Hepatocyte (in vitro differentiated cells): ENCODE results near the gene WDR26. TPM values are rescaled to one million over a fixed set of nuclear protein-coding genes. Genes with fewer than 3 reads are reported as not detected.
A peak's percentile ranks its signal among the peaks of the same experiment; 100 is the strongest.
"Not testable (repeated sequence)": the region's sequence is repeated elsewhere in the genome, so short reads cannot be mapped to it uniquely, and the experiment has no call there.

Experiments used
- DNase-seq: peaks from one replicate; pipeline ENCODE4 v3.0.0-alpha.2; 2016; ENCODE audit warnings: low spot score
- H2AFZ ChIP-seq: fragments of 200-600 bp; sonication (generic); 2 replicates; pipeline ENCODE4 v1.6.0; 2016; ENCODE audit warnings: antibody characterized with exemption, mild to moderate bottlenecking
- H3K27ac ChIP-seq: fragments of 200-600 bp; sonication (generic); 2 replicates; pipeline ENCODE4 v1.5.1; 2016; ENCODE audit warnings: mild to moderate bottlenecking
- H3K27me3 ChIP-seq: fragments of 200-600 bp; sonication (generic); 2 replicates; pipeline ENCODE4 v1.6.1; 2016
- H3K36me3 ChIP-seq: fragments of 200-600 bp; sonication (generic); replicated peaks from 2 replicates; pipeline ENCODE4 v1.5.1; 2016; ENCODE audit warnings: low read depth; ENCODE audit not compliant: insufficient read depth
- H3K4me1 ChIP-seq: fragments of 200-600 bp; sonication (generic); 2 replicates; pipeline ENCODE4 v1.5.1; 2016; ENCODE audit warnings: mild to moderate bottlenecking, moderate library complexity; ENCODE audit not compliant: insufficient read depth
- H3K4me2 ChIP-seq: fragments of 200-600 bp; sonication (generic); 2 replicates; pipeline ENCODE4 v1.6.0; 2016
- H3K4me3 ChIP-seq: fragments of 200-600 bp; sonication (generic); 2 replicates; pipeline ENCODE4 v1.5.1; 2016; ENCODE audit warnings: mild to moderate bottlenecking
- H3K79me2 ChIP-seq: fragments of 200-600 bp; sonication (generic); 2 replicates; pipeline ENCODE4 v1.6.0; 2017; ENCODE audit warnings: mild to moderate bottlenecking
- H3K9me2 ChIP-seq: fragments of 200-600 bp; sonication (generic); replicated peaks from 2 replicates; pipeline ENCODE4 v1.6.0; 2017; ENCODE audit warnings: mild to moderate bottlenecking; ENCODE audit not compliant: insufficient read depth
- H3K9me3 ChIP-seq: fragments of 200-600 bp; sonication (generic); 2 replicates; pipeline ENCODE4 v1.5.1; 2016; ENCODE audit warnings: low read depth, mild to moderate bottlenecking
- H4K20me1 ChIP-seq: fragments of 200-600 bp; sonication (generic); 2 replicates; pipeline ENCODE4 v1.6.0; 2016; ENCODE audit warnings: mild to moderate bottlenecking; ENCODE audit not compliant: insufficient read depth, poor library complexity, severe bottlenecking
- CTCF ChIP-seq: fragments of 200-600 bp; sonication (generic); IDR thresholded peaks from 2 replicates; pipeline ENCODE4 v1.5.1; 2016; ENCODE audit warnings: antibody characterized with exemption, mild to moderate bottlenecking; ENCODE audit not compliant: poor library complexity
- EZH2 ChIP-seq: fragments of 200-600 bp; sonication (generic); IDR thresholded peaks from 2 replicates; pipeline ENCODE4 v1.6.1; 2016; ENCODE audit warnings: antibody characterized with exemption, mild to moderate bottlenecking, borderline replicate concordance
- EZH2phosphoT487 ChIP-seq: fragments of 200-600 bp; sonication (generic); IDR thresholded peaks from one replicate; pipeline ENCODE4 v1.6.1; 2018; ENCODE audit warnings: antibody characterized with exemption, mild to moderate bottlenecking, low read depth, moderate library complexity; ENCODE audit not compliant: unreplicated experiment, severe bottlenecking
- WGBS: methylation state at CpG from one replicate; pipeline ENCODE4 v1.1.6; 2016; ENCODE audit warnings: low lambda C conversion rate; ENCODE audit errors: missing lambda C conversion rate; 5-methylcytosine and 5-hydroxymethylcytosine counted together
- polyA plus RNA-seq: library from polyadenylated mRNA; unstranded; fragments of >200 nt; fragmentation: Nextera tagmentation; extraction: Ambion mirVana; gene quantifications from 2 replicates; pipeline ENCODE4 v1.2.1, GENCODE V29; 2016
- total RNA-seq: library from RNA; depleted of rRNA; stranded (reverse); fragments of >200 nt; gene quantifications from 2 replicates; pipeline ENCODE4 v1.2.3, GENCODE V29; 2014

Gene WDR26
- total and polyA plus RNA-seq, 2 experiments from 2014 or later = 9.4 to 72.1 TPM

- no peaks in the 10 kb centered on the region for H3K79me2 ChIP-seq
- no peak overlapping the region for H3K4me3 ChIP-seq
- 95% methylated on average over 2 of the region's 2 CpGs for WGBS
- H3K27ac ChIP-seq = no peak overlapping the region
- H3K9me2 ChIP-seq = no peaks in the 10 kb centered on the region
- no peaks in the 10 kb centered on the region for H3K27me3 ChIP-seq
- no peaks in the 10 kb centered on the region for H3K4me1 ChIP-seq
- H3K36me3 ChIP-seq = no peaks in the 10 kb centered on the region
- no peak for DNase-seq
- H2AFZ ChIP-seq = no peak overlapping the region
- no peak overlapping the region for H3K4me2 ChIP-seq
- no peak for TF ChIP-seq EZH2phosphoT487
- no peak for TF ChIP-seq CTCF
- TF ChIP-seq EZH2 = no peak
- H3K9me3 ChIP-seq = no peaks in the 10 kb centered on the region
- H4K20me1 ChIP-seq = no peaks in the 10 kb centered on the region
Measured at GRCh38 chr1:224348137-224348536, 86.5 kb downstream of the WDR26 start.

GRCh38 chr1:224343679-224344078, 90.9 kb downstream of the WDR26 start:
- Histone ChIP-seq H3K9me2 (no peaks in the 10 kb centered on the region), H3K79me2 (no peaks in the 10 kb centered on the region), H3K4me2 (no peak overlapping the region), H3K4me3 (no peak overlapping the region), H3K27me3 (no peaks in the 10 kb centered on the region), H2AFZ (no peak overlapping the region), H3K9me3 (no peaks in the 10 kb centered on the region), H3K4me1 (no peaks in the 10 kb centered on the region), H3K36me3 (no peaks in the 10 kb centered on the region), H4K20me1 (no peaks in the 10 kb centered on the region), H3K27ac (no peak overlapping the region)
- DNase-seq = no peak
- no peak for TF ChIP-seq EZH2
- no peak for TF ChIP-seq CTCF
- no peak for TF ChIP-seq EZH2phosphoT487
- WGBS = 39% methylated on average over 3 of the region's 3 CpGs

- not testable (repeated sequence) for H4K20me1 ChIP-seq, H3K9me2 ChIP-seq, H3K9me3 ChIP-seq, H3K79me2 ChIP-seq, H3K4me1 ChIP-seq, H3K36me3 ChIP-seq, H3K27me3 ChIP-seq
- Histone ChIP-seq H3K4me3 (peak overlapping the region; percentile 37), H3K27ac (peak overlapping the region; percentile 92), H2AFZ (peak overlapping the region; percentile 78), H3K4me2 (peak overlapping the region; percentile 97)
- WGBS = 7% methylated on average over 30 of the region's 36 CpGs
- DNase-seq = peak; percentile 37
Measured at GRCh38 chr1:224340453-224341384, 93.9 kb downstream of the WDR26 start.

- H3K9me3 ChIP-seq = no peaks in the 10 kb centered on the region
- no peaks in the 10 kb centered on the region for H3K4me1 ChIP-seq
- H4K20me1 ChIP-seq = no peaks in the 10 kb centered on the region
- TF ChIP-seq EZH2phosphoT487 (no peak), CTCF (no peak), EZH2 (no peak)
- 49% methylated on average over 4 of the region's 4 CpGs for WGBS
- no peak overlapping the region for H3K4me3 ChIP-seq
- H3K9me2 ChIP-seq = no peaks in the 10 kb centered on the region
- no peak for DNase-seq
- peak overlapping the region; percentile 22 for H3K4me2 ChIP-seq
- H3K27me3 ChIP-seq = no peaks in the 10 kb centered on the region
- no peaks in the 10 kb centered on the region for H3K79me2 ChIP-seq
- peak overlapping the region; percentile 81 for H3K27ac ChIP-seq
- H2AFZ ChIP-seq = peak overlapping the region; percentile 54
- H3K36me3 ChIP-seq = no peaks in the 10 kb centered on the region
Measured at GRCh38 chr1:224339442-224340033, 95.1 kb downstream of the WDR26 start.
